Mesenchymal stem cell (in vitro differentiated cells and primary cell): ENCODE results near the gene RAB3C.

Experiments
- DNase-seq: peaks from one replicate; pipeline ENCODE4 v3.0.0-alpha.2; 2013
- H2AFZ ChIP-seq: one replicate; pipeline ENCODE4 v1.6.1; 2013; ENCODE audit warnings: low read depth, mild to moderate bottlenecking, control low read depth, inconsistent platforms, low read length, moderate library complexity
- H2AK5ac ChIP-seq: 2 replicates; pipeline ENCODE4 v1.6.1; 2013; ENCODE audit warnings: low read length, moderate library complexity, mild to moderate bottlenecking, inconsistent platforms; ENCODE audit not compliant: severe bottlenecking
- H2BK120ac ChIP-seq: one replicate; pipeline ENCODE4 v1.6.1; 2013; ENCODE audit warnings: low read depth, mild to moderate bottlenecking, inconsistent platforms, low read length, moderate library complexity
- H2BK12ac ChIP-seq, 2 experiments: one replicate each; pipeline ENCODE4 v1.6.1; 2013; ENCODE audit warnings: inconsistent platforms in 2 of 2, low read length in 2 of 2, mild to moderate bottlenecking in 2 of 2, moderate library complexity in 2 of 2, control low read depth in 1 of 2
- H2BK15ac ChIP-seq: one replicate; pipeline ENCODE4 v1.6.1; 2013; ENCODE audit warnings: mild to moderate bottlenecking, low read depth, inconsistent platforms; ENCODE audit not compliant: poor library complexity, severe bottlenecking
- H2BK5ac ChIP-seq: 2 replicates; pipeline ENCODE4 v1.6.1; 2013; ENCODE audit warnings: low read depth, mild to moderate bottlenecking, low read length, control low read depth, inconsistent platforms; ENCODE audit not compliant: poor library complexity, severe bottlenecking
- H3K14ac ChIP-seq, 2 experiments: one replicate each; pipeline ENCODE4 v1.6.1; 2013; ENCODE audit warnings: inconsistent platforms in 2 of 2, low read length in 2 of 2, control low read depth in 1 of 2, mild to moderate bottlenecking in 1 of 2, moderate library complexity in 1 of 2
- H3K18ac ChIP-seq, 2 experiments: one replicate each; pipeline ENCODE4 v1.6.1; 2013; ENCODE audit warnings: inconsistent platforms in 2 of 2, low read length in 2 of 2, control low read depth in 1 of 2, low read depth in 1 of 2, mild to moderate bottlenecking in 1 of 2
- H3K23ac ChIP-seq, 2 experiments: one replicate each; pipeline ENCODE4 v1.6.1; 2013; ENCODE audit warnings: inconsistent platforms in 2 of 2, low read length in 2 of 2, mild to moderate bottlenecking in 2 of 2, moderate library complexity in 2 of 2, control low read depth in 1 of 2
- H3K27ac ChIP-seq: 2 replicates; pipeline ENCODE4 v1.5.1; 2013; ENCODE audit warnings: mild to moderate bottlenecking, moderate library complexity, low read length, control low read depth, inconsistent platforms; ENCODE audit not compliant: poor library complexity, severe bottlenecking
- H3K27me3 ChIP-seq, 2 experiments: 2 replicates each; pipeline versions ENCODE4 v1.6.1 to v1.7.0; 2013; ENCODE audit warnings: low read length in 2 of 2, mild to moderate bottlenecking in 2 of 2, moderate library complexity in 2 of 2, control low read depth in 1 of 2, inconsistent platforms in 1 of 2; ENCODE audit not compliant: control insufficient read depth in 1 of 2, insufficient read depth in 1 of 2
- H3K36me3 ChIP-seq, 2 experiments: 2 replicates each; pipeline versions ENCODE4 v1.6.1 to v1.7.0; 2013; ENCODE audit warnings: low read length in 2 of 2, control low read depth in 1 of 2, inconsistent platforms in 1 of 2, low read depth in 1 of 2, mild to moderate bottlenecking in 1 of 2; ENCODE audit not compliant: insufficient read depth in 2 of 2, control insufficient read depth in 1 of 2
- H3K4ac ChIP-seq, 2 experiments: one replicate each; pipeline ENCODE4 v1.6.1; 2013; ENCODE audit warnings: inconsistent platforms in 2 of 2, low read length in 2 of 2, mild to moderate bottlenecking in 2 of 2, moderate library complexity in 2 of 2, control low read depth in 1 of 2, low read depth in 1 of 2
- H3K4me1 ChIP-seq: 2 replicates; pipeline ENCODE4 v1.6.1; 2013; ENCODE audit warnings: low read depth, low read length, control low read depth; ENCODE audit not compliant: control insufficient read depth, insufficient read depth
- H3K4me2 ChIP-seq: 2 replicates; pipeline ENCODE4 v1.6.1; 2013; ENCODE audit warnings: low read length, mild to moderate bottlenecking, inconsistent platforms; ENCODE audit not compliant: poor library complexity, severe bottlenecking
- H3K4me3 ChIP-seq, 2 experiments: 2 replicates each; pipeline versions ENCODE4 v1.5.1 to v1.7.0; 2013; ENCODE audit warnings: low read length in 2 of 2, mild to moderate bottlenecking in 2 of 2, control low read depth in 1 of 2, low read depth in 1 of 2; ENCODE audit not compliant: insufficient read depth in 1 of 2
- H3K79me1 ChIP-seq: replicated peaks from 2 replicates; pipeline ENCODE4 v1.6.1; 2013; ENCODE audit warnings: mild to moderate bottlenecking, control low read depth, low read length, inconsistent platforms; ENCODE audit not compliant: poor library complexity, severe bottlenecking
- H3K9ac ChIP-seq: 2 replicates; pipeline ENCODE4 v1.7.0; 2013; ENCODE audit warnings: mild to moderate bottlenecking, low read length, moderate library complexity
- H3K9me3 ChIP-seq: 2 replicates; pipeline ENCODE4 v1.7.0; 2013; ENCODE audit warnings: mild to moderate bottlenecking, low read length; ENCODE audit not compliant: control insufficient read depth
- H4K8ac ChIP-seq: one replicate; pipeline ENCODE4 v1.6.1; 2013; ENCODE audit warnings: inconsistent platforms, mild to moderate bottlenecking, low read length, moderate library complexity
- H4K91ac ChIP-seq: one replicate; pipeline ENCODE4 v1.6.1; 2013; ENCODE audit warnings: mild to moderate bottlenecking, low read length, inconsistent platforms
- WGBS: methylation state at CpG from one replicate; pipeline ENCODE4 v1.1.7; 2013; ENCODE audit warnings: mixed read lengths; 5-methylcytosine and 5-hydroxymethylcytosine counted together

RAB3C gene

GRCh38 chr5:58544195-58544594, 38.7 kb upstream of the RAB3C start:
- no peak overlapping the region for H2BK15ac ChIP-seq
- H3K9ac ChIP-seq: no peak overlapping the region
- no peaks in the 10 kb centered on the region for H3K9me3 ChIP-seq
- no peak overlapping the region for H4K91ac ChIP-seq
- H3K14ac ChIP-seq: no peak overlapping the region
- H2BK5ac ChIP-seq: no peak overlapping the region
- H3K27ac ChIP-seq: no peak overlapping the region
- no peak overlapping the region for H3K23ac ChIP-seq
- H2BK12ac ChIP-seq: no peak overlapping the region
- no peak overlapping the region for H2AFZ ChIP-seq
- no peak for DNase-seq
- no peak overlapping the region for H2BK120ac ChIP-seq
- no peak overlapping the region for H4K8ac ChIP-seq
- no peak overlapping the region for H3K18ac ChIP-seq
- H3K79me1 ChIP-seq: no peaks in the 10 kb centered on the region
- no peak overlapping the region for H3K4ac ChIP-seq
- H3K4me3 ChIP-seq: no peak overlapping the region
- no peak overlapping the region for H3K4me2 ChIP-seq
- WGBS: no CpG with 5 or more reads among the region's 1 CpG
- no peak overlapping the region for H2AK5ac ChIP-seq
- no peaks in the 10 kb centered on the region for H3K36me3 ChIP-seq
- H3K4me1 ChIP-seq: no peaks in the 10 kb centered on the region
- H3K27me3 ChIP-seq: no peaks in the 10 kb centered on the region

- H3K14ac ChIP-seq: no peak overlapping the region
- H4K91ac ChIP-seq: no peak overlapping the region
- no peaks in the 10 kb centered on the region for H3K9me3 ChIP-seq
- H2BK5ac ChIP-seq: no peak overlapping the region
- no peak overlapping the region for H3K4me3 ChIP-seq
- H3K4ac ChIP-seq: no peak overlapping the region
- H3K79me1 ChIP-seq: no peaks in the 10 kb centered on the region
- no peak overlapping the region for H3K4me2 ChIP-seq
- no peak overlapping the region for H2AK5ac ChIP-seq
- DNase-seq: no peak
- H2BK15ac ChIP-seq: no peak overlapping the region
- no peak overlapping the region for H3K18ac ChIP-seq
- no peak overlapping the region for H2BK120ac ChIP-seq
- H3K27ac ChIP-seq: no peak overlapping the region
- no peaks in the 10 kb centered on the region for H3K36me3 ChIP-seq
- no peak overlapping the region for H2AFZ ChIP-seq
- WGBS: 94% methylated on average over 1 of the region's 2 CpGs
- H4K8ac ChIP-seq: no peak overlapping the region
- no peaks in the 10 kb centered on the region for H3K4me1 ChIP-seq
- H3K23ac ChIP-seq: no peak overlapping the region
- no peak overlapping the region for H2BK12ac ChIP-seq
- H3K27me3 ChIP-seq: no peaks in the 10 kb centered on the region
- no peak overlapping the region for H3K9ac ChIP-seq
These were observed 37.9 kb upstream of the RAB3C start for GRCh38 chr5:58544926-58545325.

- no peak overlapping the region for H3K4ac ChIP-seq
- H3K79me1 ChIP-seq: no peaks in the 10 kb centered on the region
- H3K4me1 ChIP-seq: no peaks in the 10 kb centered on the region
- no peak for DNase-seq
- no peak overlapping the region for H3K23ac ChIP-seq
- H3K27me3 ChIP-seq: no peaks in the 10 kb centered on the region
- no peak overlapping the region for H3K9ac ChIP-seq
- H2AFZ ChIP-seq: no peak overlapping the region
- no peak overlapping the region for H2BK15ac ChIP-seq
- no peak overlapping the region for H4K91ac ChIP-seq
- no peak overlapping the region for H3K27ac ChIP-seq
- H3K9me3 ChIP-seq: no peaks in the 10 kb centered on the region
- H3K36me3 ChIP-seq: no peaks in the 10 kb centered on the region
- H3K18ac ChIP-seq: no peak overlapping the region
- H3K14ac ChIP-seq: no peak overlapping the region
- no peak overlapping the region for H3K4me3 ChIP-seq
- no peak overlapping the region for H2BK12ac ChIP-seq
- H2BK5ac ChIP-seq: no peak overlapping the region
- no peak overlapping the region for H2AK5ac ChIP-seq
- H4K8ac ChIP-seq: no peak overlapping the region
- no peak overlapping the region for H3K4me2 ChIP-seq
- no peak overlapping the region for H2BK120ac ChIP-seq
These were observed 37.0 kb upstream of the RAB3C start for GRCh38 chr5:58545912-58546311.

- Histone ChIP-seq H3K27ac (no peak overlapping the region), H4K8ac (no peak overlapping the region), H2BK15ac (no peak overlapping the region), H3K36me3 (no peaks in the 10 kb centered on the region), H4K91ac (no peak overlapping the region), H2BK12ac (no peak overlapping the region), H3K79me1 (no peaks in the 10 kb centered on the region), H3K18ac (no peak overlapping the region), H3K27me3 (no peaks in the 10 kb centered on the region), H2AFZ (no peak overlapping the region), H2AK5ac (no peak overlapping the region), H2BK120ac (no peak overlapping the region), H2BK5ac (no peak overlapping the region), H3K4me2 (no peak overlapping the region), H3K14ac (no peak overlapping the region), H3K9me3 (no peaks in the 10 kb centered on the region), H3K4ac (no peak overlapping the region), H3K4me3 (no peak overlapping the region), H3K9ac (no peak overlapping the region), H3K4me1 (no peaks in the 10 kb centered on the region), H3K23ac (no peak overlapping the region)
- no peak for DNase-seq
- WGBS: no CpG with 5 or more reads among the region's 2 CpGs
These were observed 34.8 kb upstream of the RAB3C start for GRCh38 chr5:58548068-58548467.
